Natural killer cell (primary cell): ENCODE results near the gene GLB1L. TPM values are rescaled to one million over a fixed set of nuclear protein-coding genes. Genes with fewer than 3 reads are reported as not detected.
A peak's percentile ranks its signal among the peaks of the same experiment; 100 is the strongest.

Source experiments
- ATAC-seq, 3 donors: fragments of 150-1000 bp in 2 of 3; fragments of 200-7000 bp in 1 of 3; cut with Tn5 transposase; 1 replicate in 1 of 3; 2 replicates in 2 of 3; pipeline ENCODE4 v1.10.0; 2021; ENCODE audit warnings: mild to moderate bottlenecking in 2 of 3, moderate library complexity in 2 of 3
- DNase-seq, 2 donors: peaks; one replicate each; pipeline versions ENCODE4 v3.0.0 to v3.0.0-alpha.2; 2013 to 2021; ENCODE audit warnings: mixed read lengths in 1 of 2
- H3K27ac ChIP-seq: one replicate; pipeline ENCODE4 v1.5.1; 2013; ENCODE audit warnings: mild to moderate bottlenecking, low read length
- H3K27me3 ChIP-seq: one replicate; pipeline ENCODE4 v1.6.1; 2013; ENCODE audit warnings: low read length; ENCODE audit not compliant: control insufficient read depth, insufficient read depth
- H3K36me3 ChIP-seq: one replicate; pipeline ENCODE4 v1.6.1; 2013; ENCODE audit warnings: low read length; ENCODE audit not compliant: control insufficient read depth, insufficient read depth
- H3K4me1 ChIP-seq: one replicate; pipeline ENCODE4 v1.6.1; 2013; ENCODE audit warnings: low read length; ENCODE audit not compliant: control insufficient read depth, insufficient read depth
- H3K4me3 ChIP-seq: one replicate; pipeline ENCODE4 v1.5.1; 2013; ENCODE audit warnings: low read length
- H3K9me3 ChIP-seq: one replicate; pipeline ENCODE4 v1.6.1; 2013; ENCODE audit warnings: low read length; ENCODE audit not compliant: control insufficient read depth, insufficient read depth
- H3K27ac Mint-ChIP-seq, 2 donors: one replicate each; pipeline ENCODE4 v1.8.0; 2022; ENCODE audit warnings: mild to moderate bottlenecking in 2 of 2, mixed read lengths in 2 of 2, moderate library complexity in 1 of 2
- H3K27me3 Mint-ChIP-seq, 2 donors: one replicate each; pipeline ENCODE4 v1.8.0; 2022; ENCODE audit warnings: low read depth in 2 of 2, mixed read lengths in 2 of 2
- H3K36me3 Mint-ChIP-seq: one replicate; pipeline ENCODE4 v1.8.0; 2022; ENCODE audit warnings: mixed read lengths
- H3K4me1 Mint-ChIP-seq, 2 donors: one replicate each; pipeline ENCODE4 v1.8.0; 2022; ENCODE audit warnings: mixed read lengths in 2 of 2
- H3K4me3 Mint-ChIP-seq: one replicate; pipeline ENCODE4 v1.8.0; 2022; ENCODE audit warnings: mild to moderate bottlenecking, moderate library complexity, mixed read lengths
- H3K9me3 Mint-ChIP-seq, 2 donors: one replicate each; pipeline ENCODE4 v1.8.0; 2022; ENCODE audit warnings: mixed read lengths in 2 of 2
- CTCF ChIP-seq: fragments of 200-600 bp; IDR thresholded peaks from one replicate; pipeline ENCODE4 v1.8.0; 2022; ENCODE audit warnings: antibody characterized with exemption
- WGBS: methylation state at CpG from one replicate; pipeline ENCODE4 v1.1.7; 2013; ENCODE audit warnings: missing lambda C conversion rate; ENCODE audit not compliant: insufficient coverage; 5-methylcytosine and 5-hydroxymethylcytosine counted together
- intact Hi-C: fragments of 100-400 bp; cut with micrococcal nuclease; formaldehyde crosslinking; loops from one replicate; pipeline ENCODE4 v1.14.2; 2022
- total RNA-seq, 4 donors: library from RNA; stranded (reverse); fragments of 120-200 nt in 1 of 4; gene quantifications; one replicate each; pipeline versions ENCODE4 v1.2.3 to v1.2.4, GENCODE V29; 2013 to 2022

The GLB1L gene
- total RNA-seq, 3 donors from 2014 or later (not counting 1 experiment from before 2014, with no cell fraction given) = 4.3 to 7.7 (median 4.5) TPM

GRCh38 chr2:219210886-219211362, 34.3 kb downstream of the GLB1L start:
- Mint-ChIP-seq H3K4me1 (peaks cover 23 to 32% of the 10 kb centered on the region in 2 donors), H3K27ac (peak overlapping the region; percentile 82 to 92), H3K4me3 (peak overlapping the region; percentile 71), H3K9me3 (no peaks in the 10 kb centered on the region), H3K27me3 (no peaks in the 10 kb centered on the region), H3K36me3 (no peaks in the 10 kb centered on the region)
- no peak for TF ChIP-seq CTCF
- WGBS = over 99% methylated on average over 8 of the region's 9 CpGs
- intact Hi-C loops = loop anchor here (1.0 to 5.0 kb wide), 4 partner anchors 40 to 177 kb away; partner anchors contain the start of gene NHEJ1
- no peak for DNase-seq
- H3K9me3 ChIP-seq = no peaks in the 10 kb centered on the region
- peak overlapping the region; percentile 27 for H3K27ac ChIP-seq
- H3K4me1 ChIP-seq = peaks cover 49% of the 10 kb centered on the region
- no peak overlapping the region for H3K4me3 ChIP-seq
- peaks cover 17% of the 10 kb centered on the region for H3K36me3 ChIP-seq
- no peak for ATAC-seq
- no peaks in the 10 kb centered on the region for H3K27me3 ChIP-seq

GRCh38 chr2:219210196-219210885, 34.9 kb downstream of the GLB1L start:
- Histone ChIP-seq H3K9me3 (no peaks in the 10 kb centered on the region), H3K27ac (peak overlapping the region; percentile 37), H3K4me1 (peaks cover 52% of the 10 kb centered on the region), H3K4me3 (no peak overlapping the region), H3K27me3 (no peaks in the 10 kb centered on the region), H3K36me3 (peaks cover 17% of the 10 kb centered on the region)
- no peak for TF ChIP-seq CTCF
- ATAC-seq (no peak), DNase-seq (peak in 1 of 2 donors; percentile 5)
- intact Hi-C loops = loop anchor here (5.0 kb wide), 1 partner anchor 153 kb away; no protein-coding TSS in a partner anchor
- no peaks in the 10 kb centered on the region for H3K36me3 Mint-ChIP-seq
- peak overlapping the region; percentile 58 to 92 for H3K27ac Mint-ChIP-seq
- no peaks in the 10 kb centered on the region for H3K9me3 Mint-ChIP-seq
- WGBS = 93% methylated on average over 24 of the region's 24 CpGs
- H3K4me1 Mint-ChIP-seq = peaks cover 24 to 33% of the 10 kb centered on the region in 2 donors
- H3K4me3 Mint-ChIP-seq = no peak overlapping the region
- H3K27me3 Mint-ChIP-seq = no peaks in the 10 kb centered on the region

GRCh38 chr2:219209236-219210195, 35.7 kb downstream of the GLB1L start:
- no peaks in the 10 kb centered on the region for H3K36me3 Mint-ChIP-seq
- H3K27me3 ChIP-seq = no peaks in the 10 kb centered on the region
- peaks cover 24 to 33% of the 10 kb centered on the region in 2 donors for H3K4me1 Mint-ChIP-seq
- H3K9me3 ChIP-seq = no peaks in the 10 kb centered on the region
- H3K4me3 ChIP-seq = no peak overlapping the region
- intact Hi-C loops = loop anchor here (5.0 kb wide), 1 partner anchor 152 kb away; no protein-coding TSS in a partner anchor
- ATAC-seq = no peak
- H3K36me3 ChIP-seq = peaks cover 17% of the 10 kb centered on the region
- H3K27ac ChIP-seq = peak overlapping the region; percentile 37
- DNase-seq = peak in 1 of 2 donors; percentile 18
- WGBS = 50% methylated on average over 15 of the region's 18 CpGs
- H3K4me1 ChIP-seq = peaks cover 52% of the 10 kb centered on the region
- no peaks in the 10 kb centered on the region for H3K27me3 Mint-ChIP-seq
- H3K27ac Mint-ChIP-seq = peak overlapping the region; percentile 58 to 92
- no peaks in the 10 kb centered on the region for H3K9me3 Mint-ChIP-seq
- no peak overlapping the region for H3K4me3 Mint-ChIP-seq
- TF ChIP-seq CTCF = no peak
